HEK293 (cell line): Measurements from ENCODE around the gene BSCL2.
A peak's percentile ranks its signal among the peaks of the same experiment; 100 is the strongest.

Source experiments
- BCL11A ChIP-seq: fragments of 450-650 bp; formaldehyde crosslinking; IDR thresholded peaks from 2 replicates; pipeline ENCODE4 v1.5.1; 2016; ENCODE audit warnings: low read depth, missing biosample characterization, missing genetic modification characterization
- HIC1 ChIP-seq: fragments of 450-650 bp; formaldehyde crosslinking; IDR thresholded peaks from 2 replicates; pipeline ENCODE4 v1.5.1; 2016; ENCODE audit warnings: missing biosample characterization, missing genetic modification characterization
- MZF1 ChIP-seq: fragments of 450-650 bp; formaldehyde crosslinking; IDR thresholded peaks from 2 replicates; pipeline ENCODE4 v1.5.1; 2017; ENCODE audit warnings: missing biosample characterization, missing genetic modification characterization, borderline replicate concordance
- ZFP37 ChIP-seq: fragments of 450-650 bp; formaldehyde crosslinking; IDR thresholded peaks from 2 replicates; pipeline ENCODE4 v1.5.1; 2016; ENCODE audit warnings: missing biosample characterization, missing genetic modification characterization
- ZNF121 ChIP-seq: fragments of 450-650 bp; formaldehyde crosslinking; IDR thresholded peaks from 2 replicates; pipeline ENCODE4 v1.5.1; 2016; ENCODE audit warnings: missing biosample characterization, missing genetic modification characterization
- ZNF174 ChIP-seq: fragments of 450-650 bp; formaldehyde crosslinking; IDR thresholded peaks from 2 replicates; pipeline ENCODE4 v1.5.0; 2017; ENCODE audit warnings: missing biosample characterization, mild to moderate bottlenecking, missing genetic modification characterization
- ZNF302 ChIP-seq: fragments of 450-650 bp; formaldehyde crosslinking; IDR thresholded peaks from 2 replicates; pipeline ENCODE4 v1.5.1; 2016; ENCODE audit warnings: missing biosample characterization, missing genetic modification characterization, low read depth
- ZNF335 ChIP-seq: fragments of 450-650 bp; formaldehyde crosslinking; conservative IDR thresholded peaks from 2 replicates; pipeline ENCODE4 v1.5.1; 2016; ENCODE audit warnings: missing biosample characterization, missing genetic modification characterization
- ZNF513 ChIP-seq: fragments of 450-650 bp; IDR thresholded peaks from 2 replicates; pipeline ENCODE4 v1.5.1; 2018; ENCODE audit warnings: missing biosample characterization, missing genetic modification characterization
- TF ChIP-seq, protein P1 (sequence below): fragments of 450-650 bp; formaldehyde crosslinking; IDR thresholded peaks from 2 replicates; pipeline ENCODE4 v1.5.1; 2016; ENCODE audit warnings: missing biosample characterization, missing genetic modification characterization
- TF ChIP-seq, protein P2 (sequence below): fragments of 450-650 bp; formaldehyde crosslinking; IDR thresholded peaks from 2 replicates; pipeline ENCODE4 v1.5.1; 2016; ENCODE audit warnings: missing biosample characterization, missing genetic modification characterization

DNA sequence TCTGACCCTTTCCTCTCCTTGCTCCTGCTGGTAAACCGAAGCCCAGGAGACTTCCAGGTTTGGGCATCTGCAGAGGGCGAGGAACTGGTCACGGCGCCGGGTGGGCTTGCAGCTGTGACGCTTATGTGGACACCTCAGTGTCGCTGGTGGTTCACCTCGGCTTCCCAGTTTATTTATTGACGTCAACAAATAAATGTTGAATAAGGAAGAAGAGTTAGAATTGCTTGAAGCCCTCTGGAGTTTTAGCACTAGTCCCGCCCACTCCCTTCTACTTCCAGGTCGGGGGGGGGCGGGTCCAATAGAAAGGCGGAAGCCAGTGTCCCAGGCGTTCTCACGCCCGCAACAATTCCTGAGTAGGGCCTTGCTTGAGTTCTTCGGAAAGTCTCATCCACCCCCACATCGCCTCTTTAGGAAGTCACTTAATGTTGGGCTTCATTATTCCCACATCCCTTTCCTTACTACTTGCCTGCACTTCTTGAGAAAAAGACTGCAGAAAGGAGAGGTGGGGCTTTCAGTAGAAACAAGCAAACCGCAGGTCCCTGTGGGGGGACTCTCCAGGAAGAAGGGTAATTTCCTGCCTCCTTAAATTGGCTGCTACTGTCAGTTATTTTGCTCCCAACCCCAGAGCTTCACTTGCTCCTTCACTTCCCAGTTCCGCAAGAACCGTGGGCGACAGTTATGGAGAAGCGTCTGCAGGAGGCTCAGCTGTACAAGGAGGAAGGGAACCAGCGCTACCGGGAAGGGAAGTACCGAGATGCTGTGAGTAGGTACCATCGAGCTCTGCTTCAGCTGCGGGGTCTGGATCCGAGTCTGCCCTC, 21.2 kb upstream of the BSCL2 start, which contains the start of gene TTC9C:
- TF ChIP-seq ZNF121 (tag by site-specific recombination), result no peak
- TF ChIP-seq BCL11A (tag by site-specific recombination), result no peak
- TF ChIP-seq, protein P1, sequence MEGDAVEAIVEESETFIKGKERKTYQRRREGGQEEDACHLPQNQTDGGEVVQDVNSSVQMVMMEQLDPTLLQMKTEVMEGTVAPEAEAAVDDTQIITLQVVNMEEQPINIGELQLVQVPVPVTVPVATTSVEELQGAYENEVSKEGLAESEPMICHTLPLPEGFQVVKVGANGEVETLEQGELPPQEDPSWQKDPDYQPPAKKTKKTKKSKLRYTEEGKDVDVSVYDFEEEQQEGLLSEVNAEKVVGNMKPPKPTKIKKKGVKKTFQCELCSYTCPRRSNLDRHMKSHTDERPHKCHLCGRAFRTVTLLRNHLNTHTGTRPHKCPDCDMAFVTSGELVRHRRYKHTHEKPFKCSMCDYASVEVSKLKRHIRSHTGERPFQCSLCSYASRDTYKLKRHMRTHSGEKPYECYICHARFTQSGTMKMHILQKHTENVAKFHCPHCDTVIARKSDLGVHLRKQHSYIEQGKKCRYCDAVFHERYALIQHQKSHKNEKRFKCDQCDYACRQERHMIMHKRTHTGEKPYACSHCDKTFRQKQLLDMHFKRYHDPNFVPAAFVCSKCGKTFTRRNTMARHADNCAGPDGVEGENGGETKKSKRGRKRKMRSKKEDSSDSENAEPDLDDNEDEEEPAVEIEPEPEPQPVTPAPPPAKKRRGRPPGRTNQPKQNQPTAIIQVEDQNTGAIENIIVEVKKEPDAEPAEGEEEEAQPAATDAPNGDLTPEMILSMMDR, result no peak
- TF ChIP-seq ZNF174 (tag by site-specific recombination), result no peak
- TF ChIP-seq ZNF513 (tag by site-specific recombination), result no peak
- no peak for TF ChIP-seq MZF1 (tag by site-specific recombination)
- TF ChIP-seq, protein P2, sequence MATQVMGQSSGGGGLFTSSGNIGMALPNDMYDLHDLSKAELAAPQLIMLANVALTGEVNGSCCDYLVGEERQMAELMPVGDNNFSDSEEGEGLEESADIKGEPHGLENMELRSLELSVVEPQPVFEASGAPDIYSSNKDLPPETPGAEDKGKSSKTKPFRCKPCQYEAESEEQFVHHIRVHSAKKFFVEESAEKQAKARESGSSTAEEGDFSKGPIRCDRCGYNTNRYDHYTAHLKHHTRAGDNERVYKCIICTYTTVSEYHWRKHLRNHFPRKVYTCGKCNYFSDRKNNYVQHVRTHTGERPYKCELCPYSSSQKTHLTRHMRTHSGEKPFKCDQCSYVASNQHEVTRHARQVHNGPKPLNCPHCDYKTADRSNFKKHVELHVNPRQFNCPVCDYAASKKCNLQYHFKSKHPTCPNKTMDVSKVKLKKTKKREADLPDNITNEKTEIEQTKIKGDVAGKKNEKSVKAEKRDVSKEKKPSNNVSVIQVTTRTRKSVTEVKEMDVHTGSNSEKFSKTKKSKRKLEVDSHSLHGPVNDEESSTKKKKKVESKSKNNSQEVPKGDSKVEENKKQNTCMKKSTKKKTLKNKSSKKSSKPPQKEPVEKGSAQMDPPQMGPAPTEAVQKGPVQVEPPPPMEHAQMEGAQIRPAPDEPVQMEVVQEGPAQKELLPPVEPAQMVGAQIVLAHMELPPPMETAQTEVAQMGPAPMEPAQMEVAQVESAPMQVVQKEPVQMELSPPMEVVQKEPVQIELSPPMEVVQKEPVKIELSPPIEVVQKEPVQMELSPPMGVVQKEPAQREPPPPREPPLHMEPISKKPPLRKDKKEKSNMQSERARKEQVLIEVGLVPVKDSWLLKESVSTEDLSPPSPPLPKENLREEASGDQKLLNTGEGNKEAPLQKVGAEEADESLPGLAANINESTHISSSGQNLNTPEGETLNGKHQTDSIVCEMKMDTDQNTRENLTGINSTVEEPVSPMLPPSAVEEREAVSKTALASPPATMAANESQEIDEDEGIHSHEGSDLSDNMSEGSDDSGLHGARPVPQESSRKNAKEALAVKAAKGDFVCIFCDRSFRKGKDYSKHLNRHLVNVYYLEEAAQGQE (tag by site-specific recombination), result no peak
- TF ChIP-seq ZNF335 (tag by site-specific recombination), result peak; percentile 87
- no peak for TF ChIP-seq ZFP37 (tag by site-specific recombination)
- TF ChIP-seq HIC1 (tag by site-specific recombination), result no peak
- TF ChIP-seq ZNF302 (tag by site-specific recombination), result no peak
